Parathyroid adenoma (tissue), 2 donors: ENCODE measurements around the gene B3GNT7.

ENCODE experiments used
- H2AFZ ChIP-seq: fragments of 300-600 bp; sonication (generic); one replicate; pipeline ENCODE4 v1.7.0; 2017; ENCODE audit warnings: antibody characterized with exemption, mild to moderate bottlenecking
- H3K27ac ChIP-seq: fragments of 300-600 bp; sonication (generic); one replicate; pipeline ENCODE4 v1.7.0; 2017
- H3K27me3 ChIP-seq: fragments of 300-600 bp; sonication (generic); one replicate; pipeline ENCODE4 v1.7.0; 2017; ENCODE audit warnings: low read length; ENCODE audit not compliant: control insufficient read depth, insufficient read depth
- H3K36me3 ChIP-seq: fragments of 300-600 bp; sonication (generic); one replicate; pipeline ENCODE4 v1.7.0; 2017; ENCODE audit warnings: low read length; ENCODE audit not compliant: control insufficient read depth, insufficient read depth
- H3K4me1 ChIP-seq: fragments of 300-600 bp; sonication (generic); one replicate; pipeline ENCODE4 v1.7.0; 2017; ENCODE audit warnings: control low read depth
- H3K4me2 ChIP-seq: fragments of 300-600 bp; sonication (generic); one replicate; pipeline ENCODE4 v1.7.0; 2017; ENCODE audit warnings: low read length
- H3K4me3 ChIP-seq: fragments of 300-600 bp; sonication (generic); one replicate; pipeline ENCODE4 v1.7.0; 2017; ENCODE audit warnings: low read depth, low read length
- H3K79me2 ChIP-seq: fragments of 300-600 bp; sonication (generic); one replicate; pipeline ENCODE4 v1.7.0; 2017; ENCODE audit warnings: control low read depth
- H3K9ac ChIP-seq: fragments of 300-600 bp; sonication (generic); one replicate; pipeline ENCODE4 v1.7.0; 2017; ENCODE audit warnings: mild to moderate bottlenecking
- H3K9me3 ChIP-seq: fragments of 300-600 bp; sonication (generic); one replicate; pipeline ENCODE4 v1.7.0; 2017; ENCODE audit warnings: low read length; ENCODE audit not compliant: control insufficient read depth
- CTCF ChIP-seq: fragments of 300-600 bp; sonication (generic); IDR thresholded peaks from one replicate; pipeline ENCODE4 v1.7.0; 2017; ENCODE audit warnings: antibody characterized with exemption, mild to moderate bottlenecking
- donor health status: primary hyperparathyroidism.

Gene B3GNT7

GRCh38 chr2:231415029-231415428 lies 19.5 kb downstream of the B3GNT7 start:
- H3K4me2 ChIP-seq: no peak overlapping the region
- no peak overlapping the region for H2AFZ ChIP-seq
- H3K9ac ChIP-seq: no peak overlapping the region
- H3K36me3 ChIP-seq: no peaks in the 10 kb centered on the region
- H3K9me3 ChIP-seq: no peaks in the 10 kb centered on the region
- TF ChIP-seq CTCF: no peak
- no peak overlapping the region for H3K27ac ChIP-seq
- H3K27me3 ChIP-seq: no peaks in the 10 kb centered on the region
- no peak overlapping the region for H3K4me3 ChIP-seq
- H3K79me2 ChIP-seq: no peaks in the 10 kb centered on the region
- no peaks in the 10 kb centered on the region for H3K4me1 ChIP-seq

- H2AFZ ChIP-seq: no peak overlapping the region
- H3K4me2 ChIP-seq: no peak overlapping the region
- H3K27me3 ChIP-seq: no peaks in the 10 kb centered on the region
- no peaks in the 10 kb centered on the region for H3K79me2 ChIP-seq
- no peak overlapping the region for H3K4me3 ChIP-seq
- H3K36me3 ChIP-seq: no peaks in the 10 kb centered on the region
- H3K27ac ChIP-seq: no peak overlapping the region
- TF ChIP-seq CTCF: no peak
- no peaks in the 10 kb centered on the region for H3K9me3 ChIP-seq
- H3K9ac ChIP-seq: no peak overlapping the region
- H3K4me1 ChIP-seq: no peaks in the 10 kb centered on the region
These were observed 23.5 kb downstream of the B3GNT7 start for GRCh38 chr2:231418820-231419640.

GRCh38 chr2:231421051-231421580 lies 25.6 kb downstream of the B3GNT7 start:
- TF ChIP-seq CTCF: no peak
- H3K4me3 ChIP-seq: no peak overlapping the region
- no peaks in the 10 kb centered on the region for H3K36me3 ChIP-seq

GRCh38 chr2:231422056-231422455 lies 26.5 kb downstream of the B3GNT7 start:
- no peak overlapping the region for H3K4me3 ChIP-seq
- no peak overlapping the region for H3K27ac ChIP-seq
- H3K9me3 ChIP-seq: no peaks in the 10 kb centered on the region
- no peaks in the 10 kb centered on the region for H3K79me2 ChIP-seq
- no peak overlapping the region for H3K9ac ChIP-seq
- no peaks in the 10 kb centered on the region for H3K36me3 ChIP-seq
- no peaks in the 10 kb centered on the region for H3K27me3 ChIP-seq
- no peak overlapping the region for H3K4me2 ChIP-seq
- H3K4me1 ChIP-seq: no peaks in the 10 kb centered on the region
- no peak overlapping the region for H2AFZ ChIP-seq
- no peak for TF ChIP-seq CTCF

More at GRCh38 chr2:231421051-231421580, 25.6 kb downstream of the B3GNT7 start:
- Histone ChIP-seq H3K79me2 (no peaks in the 10 kb centered on the region), H3K9me3 (no peaks in the 10 kb centered on the region), H3K27me3 (no peaks in the 10 kb centered on the region), H3K9ac (no peak overlapping the region), H3K4me1 (no peaks in the 10 kb centered on the region), H3K4me2 (no peak overlapping the region), H3K27ac (no peak overlapping the region), H2AFZ (no peak overlapping the region)
